SU-DHL-6 (cell line): ENCODE data around the gene CREB5.

ENCODE experiments used
- H2AFZ ChIP-seq: fragments of 200-600 bp; sonication (generic); 2 replicates; pipeline ENCODE4 v1.6.1; 2014; ENCODE audit warnings: low read depth, mild to moderate bottlenecking, moderate library complexity, mixed read lengths, antibody characterized with exemption, low read length; ENCODE audit not compliant: severe bottlenecking
- H3F3A ChIP-seq: fragments of 200-600 bp; shearing (Covaris generic); 2 replicates; pipeline ENCODE4 v1.6.0; 2016; ENCODE audit warnings: antibody characterized with exemption, mild to moderate bottlenecking; ENCODE audit not compliant: insufficient read depth
- H3K27ac ChIP-seq: fragments of 200-600 bp; sonication (generic); 2 replicates; pipeline ENCODE4 v1.5.1; 2016; ENCODE audit warnings: low read depth, mild to moderate bottlenecking, low read length, moderate library complexity, mixed read lengths
- H3K27me3 ChIP-seq: fragments of 200-600 bp; sonication (generic), shearing (Covaris generic); 2 replicates; pipeline ENCODE4 v1.6.0; 2014; ENCODE audit warnings: mild to moderate bottlenecking, low read length
- H3K36me3 ChIP-seq: fragments of 200-600 bp; sonication (generic); 2 replicates; pipeline ENCODE4 v1.6.1; 2014; ENCODE audit warnings: mild to moderate bottlenecking, low read length, mixed read lengths
- H3K4me2 ChIP-seq: fragments of 300-600, 200-600 bp; shearing (Covaris generic), sonication (generic); 2 replicates; pipeline ENCODE4 v1.6.0; 2014; ENCODE audit warnings: low read length, low read depth, mild to moderate bottlenecking; ENCODE audit not compliant: poor library complexity, severe bottlenecking
- H3K4me3 ChIP-seq: fragments of 200-600 bp; sonication (generic); 2 replicates; pipeline ENCODE4 v1.5.1; 2014; ENCODE audit warnings: antibody characterized with exemption, low read length, mild to moderate bottlenecking, mixed read lengths; ENCODE audit not compliant: insufficient read depth, poor library complexity, severe bottlenecking
- H3K79me2 ChIP-seq: fragments of 200-600 bp; sonication (generic); 2 replicates; pipeline ENCODE4 v1.6.1; 2014; ENCODE audit warnings: mild to moderate bottlenecking, low read length, moderate library complexity; ENCODE audit not compliant: insufficient read depth
- H3K9ac ChIP-seq: fragments of 200-600 bp; sonication (generic); 2 replicates; pipeline ENCODE4 v1.7.0; 2014; ENCODE audit warnings: mild to moderate bottlenecking, low read length
- H3K9me2 ChIP-seq: fragments of 200-600 bp; sonication (generic); replicated peaks from 2 replicates; pipeline ENCODE4 v1.6.1; 2014; ENCODE audit warnings: low read length; ENCODE audit not compliant: insufficient read depth
- H3K9me3 ChIP-seq: fragments of 200-600 bp; sonication (generic); 2 replicates; pipeline ENCODE4 v1.6.1; 2014; ENCODE audit warnings: low read length, mixed read lengths; ENCODE audit not compliant: insufficient read depth
- H4K20me1 ChIP-seq: fragments of 200-600 bp; sonication (generic); 2 replicates; pipeline ENCODE4 v1.6.1; 2014; ENCODE audit warnings: low read depth, mild to moderate bottlenecking, antibody characterized with exemption, low read length, moderate library complexity, mixed read lengths
- EZH2phosphoT487 ChIP-seq: fragments of 200-600 bp; sonication (generic), shearing (Covaris generic); conservative IDR thresholded peaks from 2 replicates; pipeline ENCODE4 v1.6.1; 2018; ENCODE audit warnings: mild to moderate bottlenecking, antibody characterized with exemption, low read length, moderate library complexity, mixed read lengths
- TF ChIP-seq, protein P1 (sequence below): fragments of 200-600 bp; sonication (generic); IDR thresholded peaks from one replicate; pipeline ENCODE4 v1.5.1; 2017; ENCODE audit warnings: antibody characterized with exemption, mild to moderate bottlenecking, low read length, moderate library complexity; ENCODE audit not compliant: insufficient read depth, poor library complexity, severe bottlenecking

Gene CREB5

DNA sequence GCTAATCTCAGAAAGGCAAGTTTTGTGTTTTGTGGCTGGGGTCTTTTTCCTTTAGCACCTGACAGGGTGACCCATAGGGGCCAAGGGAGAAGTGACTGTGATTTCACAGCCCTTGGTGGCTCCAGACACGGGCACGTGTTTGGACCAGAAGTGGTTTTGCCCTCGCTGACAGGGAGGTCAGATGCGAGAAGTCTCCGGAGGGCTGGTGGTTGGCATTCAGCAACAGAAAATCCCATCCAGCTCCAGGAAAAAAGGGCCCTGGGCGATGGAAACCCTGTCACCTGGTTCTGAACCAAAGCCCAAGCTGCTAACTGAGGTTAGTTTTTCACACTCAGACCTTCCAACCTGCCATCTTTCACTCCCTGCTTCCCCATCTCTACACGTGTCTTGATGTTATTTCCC lies 272.9 kb downstream of the CREB5 start:
- H4K20me1 ChIP-seq = no peaks in the 10 kb centered on the region
- H2AFZ ChIP-seq = no peak overlapping the region
- peaks cover 14% of the 10 kb centered on the region for H3K79me2 ChIP-seq
- no peak for TF ChIP-seq EZH2phosphoT487
- TF ChIP-seq, protein P1, sequence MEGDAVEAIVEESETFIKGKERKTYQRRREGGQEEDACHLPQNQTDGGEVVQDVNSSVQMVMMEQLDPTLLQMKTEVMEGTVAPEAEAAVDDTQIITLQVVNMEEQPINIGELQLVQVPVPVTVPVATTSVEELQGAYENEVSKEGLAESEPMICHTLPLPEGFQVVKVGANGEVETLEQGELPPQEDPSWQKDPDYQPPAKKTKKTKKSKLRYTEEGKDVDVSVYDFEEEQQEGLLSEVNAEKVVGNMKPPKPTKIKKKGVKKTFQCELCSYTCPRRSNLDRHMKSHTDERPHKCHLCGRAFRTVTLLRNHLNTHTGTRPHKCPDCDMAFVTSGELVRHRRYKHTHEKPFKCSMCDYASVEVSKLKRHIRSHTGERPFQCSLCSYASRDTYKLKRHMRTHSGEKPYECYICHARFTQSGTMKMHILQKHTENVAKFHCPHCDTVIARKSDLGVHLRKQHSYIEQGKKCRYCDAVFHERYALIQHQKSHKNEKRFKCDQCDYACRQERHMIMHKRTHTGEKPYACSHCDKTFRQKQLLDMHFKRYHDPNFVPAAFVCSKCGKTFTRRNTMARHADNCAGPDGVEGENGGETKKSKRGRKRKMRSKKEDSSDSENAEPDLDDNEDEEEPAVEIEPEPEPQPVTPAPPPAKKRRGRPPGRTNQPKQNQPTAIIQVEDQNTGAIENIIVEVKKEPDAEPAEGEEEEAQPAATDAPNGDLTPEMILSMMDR = no peak
- H3K9ac ChIP-seq = peak overlapping the region; percentile 37
- no peaks in the 10 kb centered on the region for H3K9me2 ChIP-seq
- H3K4me2 ChIP-seq = peak overlapping the region; percentile 42
- H3K36me3 ChIP-seq = no peaks in the 10 kb centered on the region
- H3K27ac ChIP-seq = peak overlapping the region; percentile 74
- H3K4me3 ChIP-seq = peak overlapping the region; percentile 6
- H3K9me3 ChIP-seq = no peaks in the 10 kb centered on the region
- H3F3A ChIP-seq = peaks cover 21% of the 10 kb centered on the region
- H3K27me3 ChIP-seq = no peaks in the 10 kb centered on the region

DNA sequence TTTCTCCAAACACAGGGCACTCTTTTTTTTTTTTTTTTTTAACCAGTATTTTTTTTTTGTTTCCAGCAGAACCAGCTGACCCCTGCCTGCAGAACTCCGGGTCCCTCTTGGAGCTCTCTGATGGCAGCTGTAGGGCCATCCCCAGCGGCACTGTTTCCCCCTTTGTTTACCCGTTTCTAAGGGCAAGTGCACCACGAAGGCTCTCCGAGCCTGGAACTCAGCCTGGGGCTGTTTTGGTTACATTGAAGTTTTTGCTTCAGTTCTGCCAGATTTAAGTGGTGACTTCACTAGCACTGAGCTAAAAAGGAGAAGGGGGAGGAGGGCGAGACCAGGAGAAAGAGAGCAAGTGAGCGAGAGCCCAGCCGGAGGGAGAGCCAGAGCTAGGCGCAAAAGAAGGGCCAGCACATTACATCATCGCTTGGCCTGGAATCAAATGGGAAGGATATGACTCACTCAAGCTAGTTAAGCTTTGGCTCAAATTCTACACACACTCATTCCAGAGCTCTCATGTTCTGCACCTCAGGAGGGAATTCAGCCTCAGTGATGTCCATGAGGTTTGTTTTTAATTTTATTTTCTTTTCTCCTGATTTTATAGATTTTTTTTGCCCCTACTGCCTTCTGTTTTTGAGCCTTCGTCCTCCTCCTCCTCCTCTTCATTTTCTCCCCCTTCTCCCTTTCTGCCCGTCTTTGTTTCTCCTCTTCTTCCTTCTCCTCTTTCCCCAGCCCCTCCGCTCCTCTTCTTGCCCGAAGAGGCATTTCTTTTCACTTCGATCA lies 273.5 kb downstream of the CREB5 start:
- H3F3A ChIP-seq = peaks cover 21% of the 10 kb centered on the region
- no peaks in the 10 kb centered on the region for H3K27me3 ChIP-seq
- peak overlapping the region; percentile 42 for H3K4me2 ChIP-seq
- no peak overlapping the region for H2AFZ ChIP-seq
- no peaks in the 10 kb centered on the region for H3K9me2 ChIP-seq
- TF ChIP-seq, protein P1 = no peak
- TF ChIP-seq EZH2phosphoT487 = no peak
- peak overlapping the region; percentile 37 for H3K9ac ChIP-seq
- no peaks in the 10 kb centered on the region for H3K9me3 ChIP-seq
- peak overlapping the region; percentile 74 for H3K27ac ChIP-seq
- peak overlapping the region; percentile 6 for H3K4me3 ChIP-seq
- H4K20me1 ChIP-seq = no peaks in the 10 kb centered on the region
- peaks cover 14% of the 10 kb centered on the region for H3K79me2 ChIP-seq
- H3K36me3 ChIP-seq = no peaks in the 10 kb centered on the region

DNA sequence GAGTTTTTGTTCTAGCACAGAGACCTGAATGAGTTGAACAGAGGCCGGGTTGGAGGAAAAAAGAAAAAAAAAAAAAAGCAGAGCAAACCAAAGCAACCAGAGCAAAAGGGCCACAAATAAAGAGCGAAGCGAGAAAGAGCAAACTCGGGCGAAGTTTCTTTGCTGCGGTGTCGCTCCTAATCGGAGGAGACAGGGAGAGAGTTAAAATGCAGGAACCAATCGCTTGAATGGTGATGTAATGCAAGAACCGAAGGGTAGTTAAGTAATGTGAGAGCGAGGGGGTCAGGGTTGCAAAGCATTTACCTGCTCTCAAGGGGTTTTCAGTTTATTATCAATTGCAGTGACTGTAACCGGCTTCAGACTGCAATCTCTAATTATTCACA lies 274.1 kb downstream of the CREB5 start:
- Histone ChIP-seq H3K36me3 (no peaks in the 10 kb centered on the region), H2AFZ (no peak overlapping the region), H3K9me3 (no peaks in the 10 kb centered on the region), H3K4me3 (no peak overlapping the region), H3K4me2 (peak overlapping the region; percentile 42), H3F3A (peaks cover 21% of the 10 kb centered on the region), H3K79me2 (peaks cover 14% of the 10 kb centered on the region), H3K27me3 (no peaks in the 10 kb centered on the region), H4K20me1 (no peaks in the 10 kb centered on the region), H3K27ac (no peak overlapping the region), H3K9me2 (no peaks in the 10 kb centered on the region), H3K9ac (no peak overlapping the region)
- TF ChIP-seq, protein P1 = no peak
- TF ChIP-seq EZH2phosphoT487 = no peak
